Measurements from ENCODE around the gene CILP2.
A peak's percentile ranks its signal among the peaks of the same experiment; 100 is the strongest.

CILP2 gene

DNA sequence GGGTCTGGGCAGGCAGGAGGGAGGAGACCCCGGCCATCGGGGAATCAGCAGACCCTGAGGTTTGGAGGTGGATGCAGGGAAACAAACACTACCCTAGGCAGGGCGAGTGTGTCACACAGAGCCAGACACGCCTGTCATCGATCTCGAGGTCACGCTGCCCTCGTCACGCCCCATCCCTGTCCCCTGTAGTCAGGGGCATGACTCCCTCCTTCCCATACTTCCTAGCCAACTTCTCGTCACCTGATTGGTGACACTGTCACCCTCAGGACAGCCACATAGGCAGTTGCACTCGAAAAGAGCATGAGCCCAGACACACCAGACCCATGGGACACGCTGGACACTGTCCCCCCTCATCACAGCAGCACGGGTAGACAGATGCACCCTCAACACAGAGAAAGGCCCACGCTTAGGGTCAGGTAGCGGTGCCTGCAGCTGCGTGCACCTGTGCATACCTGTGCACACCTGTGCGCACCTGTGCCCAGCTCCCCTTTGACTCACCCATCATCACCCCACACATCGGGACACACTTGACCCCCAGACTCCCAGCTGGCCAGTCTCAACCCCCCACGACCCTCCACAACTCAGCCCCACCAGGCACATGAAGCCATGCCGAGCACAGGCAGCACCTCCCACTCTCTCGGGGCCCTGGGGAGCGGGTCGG lies 11.9 kb downstream of the CILP2 start:
- no peak for TF ChIP-seq CTCF (IDR thresholded peaks at IDR 0.05; ENCODE audit: borderline replicate concordance, control extremely low read depth, extremely low read depth, insufficient read depth, missing control alignments)
- in situ Hi-C loops (cut with MboI; ENCODE audit: low sequenced_read_pairs, unreplicated experiment), result loop anchor here (25.0 kb wide), 1 partner anchor 737 kb away; no protein-coding TSS in a partner anchor

DNA sequence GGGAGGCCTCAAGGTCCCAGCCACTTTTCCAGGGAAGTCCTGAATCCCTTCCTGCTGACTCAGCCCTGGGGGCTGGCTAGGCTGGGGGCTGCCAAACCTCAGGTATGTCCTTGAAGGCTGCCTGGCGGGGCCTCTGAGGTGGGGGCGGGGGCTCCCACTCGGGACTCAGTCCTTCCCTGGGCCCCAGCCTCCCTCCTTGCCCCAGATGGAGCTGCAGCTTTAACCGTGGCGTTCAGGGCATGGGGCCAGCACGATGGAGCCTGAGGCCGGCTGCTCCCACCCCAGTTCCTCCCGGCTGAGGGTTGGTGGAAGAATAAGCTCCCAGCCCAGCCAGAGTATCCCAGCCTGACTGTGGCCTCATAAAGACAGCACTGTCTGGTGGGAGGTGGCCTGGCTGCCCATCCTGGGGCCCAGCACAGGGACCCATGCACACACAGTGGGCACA lies 12.4 kb downstream of the CILP2 start:
- TF ChIP-seq CTCF (IDR thresholded peaks at IDR 0.05; ENCODE audit: borderline replicate concordance, control extremely low read depth, extremely low read depth, insufficient read depth, missing control alignments), result no peak
- in situ Hi-C loops (cut with MboI; ENCODE audit: low sequenced_read_pairs, unreplicated experiment), result no loop called here
- DNase-seq (ENCODE audit: low spot score), result no peak

More for the DNA sequence above, 11.9 kb downstream of the CILP2 start:
- no peak for DNase-seq (ENCODE audit: low spot score)

DNA sequence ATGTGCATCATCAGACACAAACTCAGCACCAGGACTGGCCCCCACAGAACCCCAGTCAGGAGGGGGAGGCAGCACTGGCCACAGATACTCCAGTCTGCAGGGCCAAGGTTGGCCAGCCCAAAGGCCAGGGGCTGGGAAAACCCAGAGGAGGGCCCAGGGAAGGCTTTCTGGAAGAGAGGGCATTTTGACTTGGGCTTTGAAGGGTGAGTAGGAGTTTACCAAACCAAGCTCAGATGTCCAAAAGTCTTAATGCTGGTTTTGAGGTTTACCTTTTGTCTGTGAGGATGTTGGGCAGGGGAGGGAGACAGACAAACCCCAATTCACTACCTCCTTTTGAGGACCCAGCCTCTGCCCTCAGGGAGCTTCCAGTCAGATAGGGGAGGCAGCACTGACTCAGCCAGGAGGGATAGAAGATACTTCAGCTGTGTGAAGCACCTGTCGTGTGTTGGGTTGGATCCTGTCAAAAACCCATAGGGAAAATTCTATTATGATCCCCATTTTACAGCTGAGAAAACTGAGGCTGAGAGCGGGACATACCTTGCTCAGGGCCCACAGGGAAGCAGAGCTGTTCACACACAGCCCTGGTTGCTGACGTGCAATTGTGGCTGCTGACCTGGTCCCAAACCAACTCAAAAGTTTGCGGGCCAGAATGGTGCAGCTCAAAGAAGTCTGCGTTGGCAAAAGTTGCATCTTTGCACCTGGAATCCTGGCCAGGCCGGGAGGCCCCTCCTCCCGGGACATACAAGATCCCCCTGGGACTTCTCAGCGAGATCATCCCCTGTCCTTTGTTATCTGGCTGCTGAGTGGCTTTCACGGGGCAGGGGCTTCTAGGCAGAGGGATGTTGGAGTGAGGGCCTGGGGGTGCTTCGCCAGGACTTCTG lies 13.1 kb downstream of the CILP2 start:
- no peak for TF ChIP-seq CTCF (IDR thresholded peaks at IDR 0.05; ENCODE audit: borderline replicate concordance, control extremely low read depth, extremely low read depth, insufficient read depth, missing control alignments)
- no peak for DNase-seq (ENCODE audit: low spot score)
- in situ Hi-C loops (cut with MboI; ENCODE audit: low sequenced_read_pairs, unreplicated experiment), result no loop called here

- in situ Hi-C loops (cut with MboI; ENCODE audit: low sequenced_read_pairs, unreplicated experiment), result no loop called here
- no peak for TF ChIP-seq CTCF (IDR thresholded peaks at IDR 0.05; ENCODE audit: borderline replicate concordance, control extremely low read depth, extremely low read depth, insufficient read depth, missing control alignments)
- DNase-seq (ENCODE audit: low spot score), result no peak
Observed at GRCh38 chr19:19551853-19552192, 13.8 kb downstream of the CILP2 start.

- in situ Hi-C loops (cut with MboI; ENCODE audit: low sequenced_read_pairs, unreplicated experiment), result no loop called here
- DNase-seq (ENCODE audit: low spot score), result peak; percentile 82
- TF ChIP-seq CTCF (IDR thresholded peaks at IDR 0.05; ENCODE audit: borderline replicate concordance, control extremely low read depth, extremely low read depth, insufficient read depth, missing control alignments), result peak; percentile 51
Observed at GRCh38 chr19:19552798-19553197, 14.7 kb downstream of the CILP2 start.

GRCh38 chr19:19553670-19554069 lies 15.6 kb downstream of the CILP2 start:
- no peak for TF ChIP-seq CTCF (IDR thresholded peaks at IDR 0.05; ENCODE audit: borderline replicate concordance, control extremely low read depth, extremely low read depth, insufficient read depth, missing control alignments)
- in situ Hi-C loops (cut with MboI; ENCODE audit: low sequenced_read_pairs, unreplicated experiment), result no loop called here
- DNase-seq (ENCODE audit: low spot score), result no peak

Data from GM13976 (cell line).